Spleen (tissue), 11 donors: Measurements from ENCODE around the gene DHRSX. TPM values are rescaled to one million over a fixed set of nuclear protein-coding genes. Genes with fewer than 3 reads are reported as not detected.
"Not testable (repeated sequence)": the region's sequence is repeated elsewhere in the genome, so short reads cannot be mapped to it uniquely, and the experiment has no call there.

Experiments
- DNase-seq: peaks from one replicate; pipeline ENCODE4 v3.0.0-alpha.2; 2020
- H3K27ac ChIP-seq, 8 donors: fragments of 200-600 bp; sonication (generic) in 7 of 8; 1 replicate in 4 of 8; 2 replicates in 4 of 8; pipeline versions ENCODE4 v1.5.0 to v1.8.0; 2016 to 2021; ENCODE audit warnings: inconsistent platforms in 4 of 8, mild to moderate bottlenecking in 4 of 8, moderate library complexity in 1 of 8
- H3K27me3 ChIP-seq, 7 donors: fragments of 200-600 bp; sonication (generic) in 6 of 7; replicated peaks in 1 of 7; 1 replicate in 4 of 7; 2 replicates in 3 of 7; pipeline versions ENCODE4 v1.5.0 to v1.8.0; 2016 to 2021; ENCODE audit warnings: inconsistent platforms in 3 of 7, mild to moderate bottlenecking in 1 of 7
- H3K36me3 ChIP-seq, 6 donors: fragments of 200-600 bp; sonication (generic) in 5 of 6; 1 replicate in 4 of 6; 2 replicates in 2 of 6; pipeline versions ENCODE4 v1.5.0 to v1.8.0; 2016 to 2021; ENCODE audit warnings: inconsistent platforms in 2 of 6
- H3K4me1 ChIP-seq, 6 donors: fragments of 200-600 bp; sonication (generic) in 5 of 6; 1 replicate in 3 of 6; 2 replicates in 3 of 6; pipeline versions ENCODE4 v1.5.0 to v1.8.0; 2016 to 2021; ENCODE audit warnings: inconsistent platforms in 3 of 6
- H3K4me3 ChIP-seq, 8 donors: fragments of 200-600 bp; sonication (generic) in 7 of 8; 1 replicate in 4 of 8; 2 replicates in 4 of 8; pipeline versions ENCODE4 v1.5.0 to v1.8.0; 2016 to 2021; ENCODE audit warnings: inconsistent platforms in 4 of 8, mild to moderate bottlenecking in 4 of 8, moderate library complexity in 2 of 8
- H3K9me3 ChIP-seq, 8 donors: fragments of 200-600 bp; sonication (generic) in 7 of 8; 1 replicate in 4 of 8; 2 replicates in 4 of 8; pipeline versions ENCODE4 v1.5.0 to v1.8.0; 2016 to 2021; ENCODE audit warnings: inconsistent platforms in 4 of 8
- POLR2A ChIP-seq, 3 donors: fragments of 450-650 bp; IDR thresholded peaks; one replicate each; pipeline ENCODE4 v1.5.1; 2017; ENCODE audit warnings: antibody characterized with exemption in 3 of 3, mild to moderate bottlenecking in 1 of 3
- POLR2AphosphoS5 ChIP-seq, 3 donors: sonication (generic); formaldehyde crosslinking; IDR thresholded peaks; one replicate each; pipeline ENCODE4 v1.5.1; 2017; ENCODE audit warnings: antibody characterized with exemption in 3 of 3
- WGBS, 5 donors: extraction: QIAGEN DNeasy Blood & Tissue Kit in 3 of 5; methylation state at CpG; one replicate each; pipeline versions ENCODE4 v1.1.5 to v1.1.7; 2013 to 2018; 5-methylcytosine and 5-hydroxymethylcytosine counted together
- intact Hi-C: fragments of 100-400 bp; cut with DNase I; formaldehyde crosslinking; loops from one replicate; pipeline ENCODE4 v1.15.0; 2023; ENCODE audit warnings: low total_unique reads
- polyA plus RNA-seq, 3 donors: library from polyadenylated mRNA; stranded (reverse); fragments of 200-250 nt; gene quantifications; one replicate each; pipeline ENCODE4 v1.2.1, GENCODE V29; 2013
- total RNA-seq, 7 donors: library from RNA; depleted of rRNA in 3 of 7; stranded (reverse); fragments of >200 nt in 3 of 7; fragmentation: NEBNext Ultra II Directional in 4 of 7; extraction: Animal tissue kit (Norgen Biotek cat#: 25700) in 4 of 7; gene quantifications; one replicate each; pipeline versions ENCODE4 v1.1.0 to v1.2.1, GENCODE V29; 2016 to 2021
- TF ChIP-seq, protein P1 (sequence below), 11 experiments: fragments of 200-600 bp in 7 of 11; fragments of 450-650 bp in 4 of 11; sonication (generic) in 4 of 11; IDR thresholded peaks in 8 of 11; conservative IDR thresholded peaks in 3 of 11; 1 replicate in 7 of 11; 2 replicates in 4 of 11; pipeline versions ENCODE4 v1.4.0 to v1.8.0; 2016 to 2021; ENCODE audit warnings: antibody characterized with exemption in 11 of 11, inconsistent platforms in 4 of 11, mild to moderate bottlenecking in 1 of 11
- donor health status: healthy with polysubstance abuse.
- donor health status: DM: no; HTN: no; CAD: no; lungs with moderate emphysema.
- donor health status: DM: no; HTN: no; CAD: no.
- donor health status: Bipolar disorder and iron deficiency.
- donor health status: healthy.
- donor health status: DM: no; HTN: no; CAD: no.
- donor health status: DM: yes; HTN: yes; CAD: no.

The DHRSX gene
- total and polyA plus RNA-seq, 10 donors, result 5.5 to 29.6 (median 23.2) TPM

DNA sequence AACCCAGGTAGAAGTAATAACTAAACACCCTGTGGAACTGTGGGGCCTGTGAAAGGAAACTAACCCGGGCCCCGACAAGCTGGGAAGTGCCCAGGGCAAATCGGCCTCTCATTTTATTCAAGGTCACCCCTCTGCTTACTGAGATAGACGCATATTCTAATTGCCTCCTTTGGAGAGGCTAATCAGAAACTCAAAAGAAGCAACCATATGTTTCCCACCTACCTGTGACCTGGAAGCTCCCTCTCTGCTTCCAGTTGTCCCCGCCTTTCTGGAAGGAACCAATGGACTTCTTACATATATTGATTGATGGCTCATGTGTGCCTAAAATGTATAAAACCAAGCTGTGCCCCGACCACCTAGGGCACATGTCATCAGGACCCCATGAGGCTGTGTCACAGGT, 23.1 kb upstream of the DHRSX start:
- Histone ChIP-seq H3K27me3 (peaks cover 0 to 4% (median 0%) of the 10 kb centered on the region in 7 donors), H3K9me3 (peaks cover 0 to 7% (median 0%) of the 10 kb centered on the region in 8 donors), H3K4me1 (peaks cover 0 to 17% (median 11%) of the 10 kb centered on the region in 6 donors), H3K36me3 (no peaks in the 10 kb centered on the region), H3K4me3 (no peak overlapping the region), H3K27ac (no peak overlapping the region)
- no peak for TF ChIP-seq POLR2A (IDR thresholded peaks at IDR 0.05)
- TF ChIP-seq, protein P1, sequence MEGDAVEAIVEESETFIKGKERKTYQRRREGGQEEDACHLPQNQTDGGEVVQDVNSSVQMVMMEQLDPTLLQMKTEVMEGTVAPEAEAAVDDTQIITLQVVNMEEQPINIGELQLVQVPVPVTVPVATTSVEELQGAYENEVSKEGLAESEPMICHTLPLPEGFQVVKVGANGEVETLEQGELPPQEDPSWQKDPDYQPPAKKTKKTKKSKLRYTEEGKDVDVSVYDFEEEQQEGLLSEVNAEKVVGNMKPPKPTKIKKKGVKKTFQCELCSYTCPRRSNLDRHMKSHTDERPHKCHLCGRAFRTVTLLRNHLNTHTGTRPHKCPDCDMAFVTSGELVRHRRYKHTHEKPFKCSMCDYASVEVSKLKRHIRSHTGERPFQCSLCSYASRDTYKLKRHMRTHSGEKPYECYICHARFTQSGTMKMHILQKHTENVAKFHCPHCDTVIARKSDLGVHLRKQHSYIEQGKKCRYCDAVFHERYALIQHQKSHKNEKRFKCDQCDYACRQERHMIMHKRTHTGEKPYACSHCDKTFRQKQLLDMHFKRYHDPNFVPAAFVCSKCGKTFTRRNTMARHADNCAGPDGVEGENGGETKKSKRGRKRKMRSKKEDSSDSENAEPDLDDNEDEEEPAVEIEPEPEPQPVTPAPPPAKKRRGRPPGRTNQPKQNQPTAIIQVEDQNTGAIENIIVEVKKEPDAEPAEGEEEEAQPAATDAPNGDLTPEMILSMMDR (IDR thresholded peaks at IDR 0.05 in 8 of 11, conservative IDR thresholded peaks at IDR 0.05 in 3 of 11), result no peak
- TF ChIP-seq POLR2AphosphoS5 (IDR thresholded peaks at IDR 0.05), result no peak
- WGBS, 5 donors, result 47 to 84% (median 76%) methylated on average over 6 of the region's 6 CpGs
- intact Hi-C loops, result no loop called here
- DNase-seq, result no peak

DNA sequence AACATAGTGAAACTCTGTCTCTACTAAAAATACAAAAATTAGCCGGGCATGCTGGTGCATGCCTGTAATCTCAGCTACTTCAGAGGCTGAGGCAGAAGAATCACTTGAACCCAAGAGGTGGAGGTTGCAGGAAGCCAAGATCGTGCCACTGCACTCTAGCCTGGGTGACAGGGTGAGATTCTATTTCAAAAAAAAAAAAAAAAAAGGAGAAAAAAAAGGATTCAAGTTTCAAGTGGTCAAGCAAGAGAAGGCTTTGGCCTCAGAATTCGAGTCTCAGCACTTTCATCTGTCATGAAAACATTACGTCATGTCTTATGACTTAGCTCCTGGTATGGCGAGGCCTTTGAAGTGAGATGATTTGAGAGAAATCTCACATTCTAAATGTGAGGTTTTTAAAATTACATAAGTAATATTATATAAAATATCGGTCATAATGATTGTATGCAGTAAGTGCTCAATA, 21.2 kb upstream of the DHRSX start:
- DNase-seq, result peak; percentile 14
- TF ChIP-seq POLR2AphosphoS5 (IDR thresholded peaks at IDR 0.05), result no peak
- TF ChIP-seq, protein P1 (IDR thresholded peaks at IDR 0.05 in 8 of 11, conservative IDR thresholded peaks at IDR 0.05 in 3 of 11), result no peak
- no peak for TF ChIP-seq POLR2A (IDR thresholded peaks at IDR 0.05)
- intact Hi-C loops, result no loop called here
- peak overlapping the region in 6 of 8 donors; percentile 6 to 79 (median 44) for H3K27ac ChIP-seq
- H3K4me3 ChIP-seq, result no peak overlapping the region
- peaks cover 0 to 7% (median 0%) of the 10 kb centered on the region in 8 donors for H3K9me3 ChIP-seq
- no peaks in the 10 kb centered on the region for H3K36me3 ChIP-seq
- peaks cover 0 to 23% (median 13%) of the 10 kb centered on the region in 6 donors for H3K4me1 ChIP-seq
- WGBS, 5 donors, result 64 to 77% (median 71%) methylated on average over 6 of the region's 6 CpGs
- H3K27me3 ChIP-seq, result no peaks in the 10 kb centered on the region

DNA sequence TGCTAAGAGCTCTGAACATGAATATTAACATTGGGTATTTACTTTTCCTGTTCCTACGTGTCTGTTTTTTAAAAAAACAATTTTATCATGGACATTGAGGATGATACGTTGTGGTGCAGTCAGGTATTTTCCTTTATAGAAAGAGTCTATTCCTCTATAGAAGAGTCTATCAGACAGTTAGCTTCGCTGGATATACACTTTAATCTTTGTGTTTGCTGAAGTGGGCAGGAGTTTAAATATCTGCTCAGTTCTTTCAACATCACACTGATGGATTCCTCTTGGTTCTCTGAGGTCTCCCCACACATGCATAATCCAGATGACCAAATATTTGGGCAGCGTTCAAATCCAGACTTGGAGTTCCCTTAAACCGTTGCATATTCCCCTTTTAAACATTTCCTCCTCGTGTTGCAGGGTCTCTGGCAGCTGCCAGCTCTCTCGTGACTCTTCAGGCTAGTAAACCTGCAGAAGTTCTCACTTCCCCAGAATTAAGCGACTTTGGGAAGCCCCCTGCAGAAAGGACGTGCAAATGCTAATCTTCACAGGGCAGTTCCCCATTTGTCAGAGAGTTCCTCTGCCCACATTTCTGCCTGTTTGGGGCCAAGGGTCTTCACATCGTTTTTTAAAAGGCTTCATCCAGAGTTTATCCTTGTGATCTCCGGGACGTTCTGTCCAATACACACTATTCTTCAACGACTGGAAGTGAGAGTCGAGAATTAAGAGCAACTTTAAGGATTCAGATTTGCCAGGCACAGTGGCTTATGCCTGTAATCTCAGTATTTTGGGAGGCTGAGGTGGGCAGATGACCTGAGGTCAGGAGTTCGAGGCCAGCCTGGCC, 20.5 kb upstream of the DHRSX start:
- WGBS, 5 donors, result 16 to 28% (median 20%) methylated on average over 15 of the region's 15 CpGs
- no peak for TF ChIP-seq POLR2A (IDR thresholded peaks at IDR 0.05)
- TF ChIP-seq POLR2AphosphoS5 (IDR thresholded peaks at IDR 0.05), result peak in 1 of 3 donors; percentile 51
- Histone ChIP-seq H3K27me3 (no peaks in the 10 kb centered on the region), H3K27ac (peak overlapping the region in 7 of 8 donors; percentile 6 to 79 (median 39)), H3K9me3 (peaks cover 0 to 2% (median 0%) of the 10 kb centered on the region in 8 donors), H3K4me1 (peaks cover 0 to 29% (median 13%) of the 10 kb centered on the region in 6 donors), H3K36me3 (no peaks in the 10 kb centered on the region), H3K4me3 (no peak overlapping the region)
- peak; percentile 64 for DNase-seq
- intact Hi-C loops, result no loop called here

DNA sequence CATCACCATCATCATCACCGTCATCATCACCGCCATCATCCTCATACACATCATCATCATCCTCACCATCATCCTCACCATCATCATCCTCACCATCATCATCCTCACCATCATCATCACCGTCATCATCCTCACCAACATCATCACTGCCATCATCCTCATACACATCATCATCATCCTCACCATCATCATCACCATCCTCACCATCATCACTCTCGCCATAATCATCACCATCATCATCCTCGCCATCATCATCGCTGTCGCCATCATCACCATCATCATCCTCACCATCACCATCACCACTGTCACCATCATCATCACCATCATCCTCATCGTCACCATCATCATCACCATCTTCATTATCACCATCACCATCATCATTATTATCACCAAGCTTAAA, 19.8 kb upstream of the DHRSX start:
- Histone ChIP-seq H3K4me1 (peaks cover 0 to 34% (median 13%) of the 10 kb centered on the region in 6 donors), H3K4me3 (no peak overlapping the region), H3K27me3 (no peaks in the 10 kb centered on the region), H3K9me3 (no peaks in the 10 kb centered on the region), H3K27ac (peak overlapping the region in 4 of 8 donors; percentile 17 to 79 (median 38)), H3K36me3 (no peaks in the 10 kb centered on the region)
- TF ChIP-seq POLR2A (IDR thresholded peaks at IDR 0.05) (no peak), POLR2AphosphoS5 (IDR thresholded peaks at IDR 0.05) (no peak)
- TF ChIP-seq, protein P1 (IDR thresholded peaks at IDR 0.05 in 8 of 11, conservative IDR thresholded peaks at IDR 0.05 in 3 of 11), result no peak
- WGBS, 5 donors, result 92 to 99% (median 97%) methylated on average over 8 of the region's 8 CpGs
- intact Hi-C loops, result no loop called here
- no peak for DNase-seq

DNA sequence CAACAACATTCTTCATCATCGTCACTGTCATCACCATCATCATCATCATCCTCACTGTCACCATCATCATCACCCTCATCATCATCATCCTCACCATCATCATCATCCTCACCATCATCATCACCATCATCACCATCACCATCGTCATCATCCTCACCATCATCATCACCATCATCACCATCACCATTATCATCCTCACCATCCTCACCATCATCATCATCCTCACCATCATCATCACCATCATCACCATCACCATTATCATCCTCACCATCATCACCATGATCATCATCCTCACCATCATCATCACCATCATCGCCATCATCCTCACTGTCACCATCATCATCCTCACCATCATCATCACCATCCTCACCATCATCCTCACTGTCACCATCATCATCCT, 18.9 kb upstream of the DHRSX start:
- H3K9me3 ChIP-seq, H3K36me3 ChIP-seq, H3K27ac ChIP-seq, intact Hi-C loops, DNase-seq, H3K4me3 ChIP-seq, H3K27me3 ChIP-seq: not testable (repeated sequence)
- 57 to 94% (median 63%) methylated on average over 3 of the region's 3 CpGs for WGBS, 5 donors
- peaks cover 0 to 41% (median 13%) of the 10 kb centered on the region in 6 donors for H3K4me1 ChIP-seq
